Measurements from ENCODE around the gene ZNG1B.
"Not testable (repeated sequence)": the region's sequence is repeated elsewhere in the genome, so short reads cannot be mapped to it uniquely, and the experiment has no call there.

GRCh38 chr2:113412774-113413173, 24.7 kb upstream of the ZNG1B start:
- not testable (repeated sequence) for TF ChIP-seq POLR2A, POLR2AphosphoS5 (IDR thresholded peaks at IDR 0.05; ENCODE audit: low read depth, low read length)
